CD4-positive, alpha-beta T cell (primary cell): ENCODE data around the gene CDK18. TPM values are rescaled to one million over a fixed set of nuclear protein-coding genes. Genes with fewer than 3 reads are reported as not detected.
A peak's percentile ranks its signal among the peaks of the same experiment; 100 is the strongest.

ENCODE experiments used
- ATAC-seq: fragments of 200-7000 bp; cut with Tn5 transposase; one replicate; pipeline ENCODE4 v1.10.0; 2022; ENCODE audit warnings: mild to moderate bottlenecking; ENCODE audit not compliant: poor library complexity
- CTCF ChIA-PET: fragments of 350-600 bp; sonication (Branson Sonifier 250); formaldehyde crosslinking; loops from one replicate; lab custom pipeline; 2021; ENCODE audit warnings: antibody characterized with exemption, inconsistent platforms; lab: Charles Lee
- POLR2A ChIA-PET: fragments of 350-600 bp; sonication (Branson Sonifier 250); formaldehyde crosslinking; loops from one replicate; lab custom pipeline; 2021; ENCODE audit warnings: antibody characterized with exemption, inconsistent platforms; lab: Charles Lee
- DNase-seq, 14 experiments: peaks; one replicate each; pipeline ENCODE4 v3.0.0-alpha.2; 2013 to 2020; ENCODE audit warnings: mixed read lengths in 2 of 14
- H3K27ac ChIP-seq, 2 donors: one replicate each; pipeline versions ENCODE4 v1.5.1 to v1.7.0; 2013; ENCODE audit warnings: low read length in 2 of 2, low read depth in 1 of 2, mild to moderate bottlenecking in 1 of 2
- H3K27me3 ChIP-seq, 2 experiments: 1 replicate in 1 of 2; 2 replicates in 1 of 2; pipeline versions ENCODE4 v1.6.1 to v1.7.0; 2013; ENCODE audit warnings: low read length in 2 of 2, control low read depth in 1 of 2, mild to moderate bottlenecking in 1 of 2, moderate library complexity in 1 of 2; ENCODE audit not compliant: insufficient read depth in 2 of 2, control insufficient read depth in 1 of 2
- H3K36me3 ChIP-seq: one replicate; pipeline ENCODE4 v1.6.1; 2013; ENCODE audit warnings: low read length, control low read depth; ENCODE audit not compliant: insufficient read depth
- H3K4me1 ChIP-seq: one replicate; pipeline ENCODE4 v1.6.1; 2013; ENCODE audit warnings: low read length, control low read depth; ENCODE audit not compliant: insufficient read depth
- H3K4me3 ChIP-seq: one replicate; pipeline ENCODE4 v1.5.1; 2013; ENCODE audit warnings: mild to moderate bottlenecking, low read length, moderate library complexity
- H3K9me3 ChIP-seq, 2 experiments: 1 replicate in 1 of 2; 2 replicates in 1 of 2; pipeline versions ENCODE4 v1.6.1 to v1.7.0; 2013; ENCODE audit warnings: low read length in 2 of 2, mild to moderate bottlenecking in 2 of 2, control low read depth in 1 of 2, moderate library complexity in 1 of 2; ENCODE audit not compliant: control insufficient read depth in 1 of 2, insufficient read depth in 1 of 2
- H3K27ac Mint-ChIP-seq: one replicate; pipeline ENCODE4 v1.8.0; 2020; ENCODE audit warnings: mixed read lengths
- H3K27me3 Mint-ChIP-seq: one replicate; pipeline ENCODE4 v1.8.0; 2021; ENCODE audit warnings: mixed read lengths
- H3K36me3 Mint-ChIP-seq: one replicate; pipeline ENCODE4 v1.8.0; 2021; ENCODE audit warnings: low read depth, mixed read lengths
- H3K4me1 Mint-ChIP-seq: one replicate; pipeline ENCODE4 v1.8.0; 2021; ENCODE audit warnings: low read depth, mixed read lengths
- H3K4me3 Mint-ChIP-seq: one replicate; pipeline ENCODE4 v1.8.0; 2020; ENCODE audit warnings: mild to moderate bottlenecking, mixed read lengths
- H3K9me3 Mint-ChIP-seq: one replicate; pipeline ENCODE4 v1.8.0; 2020; ENCODE audit warnings: mixed read lengths
- CTCF ChIP-seq: fragments of 200-600 bp; IDR thresholded peaks from one replicate; pipeline ENCODE4 v1.8.0; 2022; ENCODE audit warnings: antibody characterized with exemption, mild to moderate bottlenecking
- intact Hi-C, 2 experiments: fragments of 100-400 bp; cut with DNase I in 1 of 2; cut with micrococcal nuclease in 1 of 2; formaldehyde crosslinking; loops; one replicate each; pipeline versions ENCODE4 v1.15.1 to v1.9.0; 2023 to 2025; cut with DNase I, micrococcal nuclease
- total RNA-seq, 174 experiments: library from RNA in 2 of 174; stranded (reverse) in 2 of 174; gene quantifications; one replicate each; pipeline ENCODE4 v1.2.3 and lab custom pipeline; 2021 to 2026

The CDK18 gene
- total RNA-seq, 2 experiments from 2014 or later: 1.6 to 2.7 TPM

- ChIA-PET CTCF (no interaction called here), POLR2A (interaction anchor here (0.6 kb wide), 1 partner anchor 10 kb away, joined by 3 read pairs; no protein-coding TSS in a partner anchor)
- Histone ChIP-seq H3K4me1 (peaks cover 24% of the 10 kb centered on the region), H3K9me3 (peaks cover 0 to 19% of the 10 kb centered on the region in 2 experiments), H3K4me3 (peak overlapping the region; percentile 40), H3K36me3 (no peaks in the 10 kb centered on the region), H3K27ac (no peak overlapping the region), H3K27me3 (peaks cover 59 to 79% of the 10 kb centered on the region in 2 experiments)
- intact Hi-C loops: no loop called here
- Mint-ChIP-seq H3K27ac (no peak overlapping the region), H3K4me3 (peak overlapping the region; percentile 79), H3K36me3 (no peaks in the 10 kb centered on the region), H3K9me3 (no peaks in the 10 kb centered on the region), H3K27me3 (peaks cover 86% of the 10 kb centered on the region), H3K4me1 (peaks cover 14% of the 10 kb centered on the region)
- ATAC-seq: no peak
- no peak for TF ChIP-seq CTCF
- no peak for DNase-seq
Observed at GRCh38 chr1:205456383-205456867, 48.0 kb upstream of the CDK18 start.

- no peak for ATAC-seq
- H3K36me3 Mint-ChIP-seq: no peaks in the 10 kb centered on the region
- TF ChIP-seq CTCF: no peak
- CTCF ChIA-PET: no interaction called here
- H3K4me3 Mint-ChIP-seq: peak overlapping the region; percentile 77
- H3K4me1 ChIP-seq: peaks cover 24% of the 10 kb centered on the region
- H3K36me3 ChIP-seq: no peaks in the 10 kb centered on the region
- no peak overlapping the region for H3K27ac ChIP-seq
- H3K4me3 ChIP-seq: peak overlapping the region; percentile 40
- peaks cover 0 to 19% of the 10 kb centered on the region in 2 experiments for H3K9me3 ChIP-seq
- H3K27me3 ChIP-seq: peaks cover 60 to 72% of the 10 kb centered on the region in 2 experiments
- no peaks in the 10 kb centered on the region for H3K9me3 Mint-ChIP-seq
- peak in 3 of 14 experiments; percentile 13 to 23 (median 18) for DNase-seq
- POLR2A ChIA-PET: interaction anchor here (0.6 kb wide), 1 partner anchor 9 kb away, joined by 3 read pairs; no protein-coding TSS in a partner anchor
- peaks cover 14% of the 10 kb centered on the region for H3K4me1 Mint-ChIP-seq
- H3K27ac Mint-ChIP-seq: no peak overlapping the region
- H3K27me3 Mint-ChIP-seq: peaks cover 83% of the 10 kb centered on the region
- intact Hi-C loops: no loop called here
Observed at GRCh38 chr1:205456868-205457745, 47.4 kb upstream of the CDK18 start.

- Histone ChIP-seq H3K4me3 (no peak overlapping the region), H3K27me3 (peaks cover 47 to 59% of the 10 kb centered on the region in 2 experiments), H3K27ac (no peak overlapping the region), H3K4me1 (peaks cover 24% of the 10 kb centered on the region), H3K9me3 (peaks cover 0 to 19% of the 10 kb centered on the region in 2 experiments), H3K36me3 (no peaks in the 10 kb centered on the region)
- TF ChIP-seq CTCF: no peak
- DNase-seq (peak in 7 of 14 experiments; percentile 15 to 58 (median 28)), ATAC-seq (peak; percentile 78)
- peaks cover 64% of the 10 kb centered on the region for H3K27me3 Mint-ChIP-seq
- intact Hi-C loops: no loop called here
- peak overlapping the region; percentile 23 for H3K4me3 Mint-ChIP-seq
- H3K36me3 Mint-ChIP-seq: no peaks in the 10 kb centered on the region
- H3K9me3 Mint-ChIP-seq: no peaks in the 10 kb centered on the region
- H3K4me1 Mint-ChIP-seq: peaks cover 14% of the 10 kb centered on the region
- no peak overlapping the region for H3K27ac Mint-ChIP-seq
- ChIA-PET CTCF (no interaction called here), POLR2A (interaction anchor here (1.7 kb wide), 1 partner anchor 18 kb away, joined by 4 read pairs; no protein-coding TSS in a partner anchor)
Observed at GRCh38 chr1:205458777-205459566, 45.5 kb upstream of the CDK18 start.
